A549 (cell line): ENCODE measurements around the gene APOM. TPM values are rescaled to one million over a fixed set of nuclear protein-coding genes. Genes with fewer than 3 reads are reported as not detected.

Source experiments
- ATAC-seq, 2 experiments: fragments of 200-7000 bp in 1 of 2; fragments of >200 bp in 1 of 2; cut with Nextera tagmentation in 1 of 2; cut with Tn5 transposase in 1 of 2; 3 replicates each; pipeline versions ENCODE4 v1.8.0 to v1.9.1; 2018 to 2020; ENCODE audit warnings: mild to moderate bottlenecking in 1 of 2, moderate library complexity in 1 of 2
- CTCF ChIA-PET: fragments of 300-600 bp; sonication (Branson Sonifier 250); formaldehyde crosslinking; extraction: SDS; loops from one replicate; lab custom pipeline; 2021; ENCODE audit warnings: antibody characterized with exemption, inconsistent platforms; lab: Yijun Ruan, JAX
- POLR2A ChIA-PET: fragments of 350-600 bp; formaldehyde crosslinking; extraction: SDS; loops from one replicate; lab custom pipeline; 2021; ENCODE audit warnings: antibody characterized with exemption, inconsistent platforms; lab: Yijun Ruan, JAX
- DNase-seq, 2 experiments: peaks; one replicate each; pipeline versions ENCODE4 v3.0.0 to v3.0.0-alpha.2; 2011 to 2016; ENCODE audit warnings: low read depth in 1 of 2, low spot score in 1 of 2
- FAIRE-seq: peaks from 2 replicates; lab custom pipeline; 2011; peaks lifted over from hg19 to GRCh38; lab: Jason Lieb, UNC
- H3K27ac ChIP-seq, 2 experiments: fragments of >200 bp; sonication (Bioruptor Twin); formaldehyde crosslinking; 3 replicates each; pipeline ENCODE4 v1.5.1; 2016 to 2017
- H3K4me1 ChIP-seq: fragments of >200 bp; sonication (Bioruptor Twin); formaldehyde crosslinking; 3 replicates; pipeline ENCODE4 v1.6.1; 2016
- H3K4me2 ChIP-seq: fragments of >200 bp; sonication (Bioruptor Twin); formaldehyde crosslinking; 3 replicates; pipeline ENCODE4 v1.6.1; 2016
- H3K4me3 ChIP-seq: fragments of >200 bp; sonication (Bioruptor Twin); formaldehyde crosslinking; 3 replicates; pipeline ENCODE4 v1.5.1; 2016
- H3K9me3 ChIP-seq: fragments of >200 bp; sonication (Bioruptor Twin); formaldehyde crosslinking; 3 replicates; pipeline ENCODE4 v1.6.1; 2016
- ATOH8 ChIP-seq: fragments of 250-450 bp; sonication (Bioruptor Pico); IDR thresholded peaks from 2 replicates; pipeline ENCODE4 v1.5.0; 2020; ENCODE audit warnings: low read depth, mild to moderate bottlenecking, moderate library complexity
- BHLHE40 ChIP-seq: IDR thresholded peaks from 2 replicates; pipeline ENCODE4 v1.6.1; 2012; ENCODE audit warnings: low read depth, low read length, inconsistent platforms
- CHD4 ChIP-seq: fragments of 200-600 bp; sonication (generic); IDR thresholded peaks from 2 replicates; pipeline ENCODE4 v1.6.1; 2016; ENCODE audit warnings: antibody characterized with exemption, mild to moderate bottlenecking, borderline replicate concordance
- E2F6 ChIP-seq: IDR thresholded peaks from 2 replicates; pipeline ENCODE4 v1.6.1; 2012; ENCODE audit warnings: low read depth, borderline replicate concordance
- HEYL ChIP-seq: fragments of 250-450 bp; sonication (Bioruptor Pico); IDR thresholded peaks from 2 replicates; pipeline ENCODE4 v1.8.0; 2021; ENCODE audit warnings: mild to moderate bottlenecking, moderate library complexity
- HOXA7 ChIP-seq: fragments of 250-450 bp; sonication (Bioruptor Pico); IDR thresholded peaks from 2 replicates; pipeline ENCODE4 v1.5.0; 2020; ENCODE audit warnings: mild to moderate bottlenecking, moderate library complexity
- HOXB5 ChIP-seq: fragments of 250-450 bp; sonication (Bioruptor Pico); IDR thresholded peaks from 2 replicates; pipeline ENCODE4 v1.5.0; 2020; ENCODE audit warnings: mild to moderate bottlenecking, moderate library complexity
- JUN ChIP-seq, 2 experiments: fragments of >200 bp; sonication (Bioruptor Twin); formaldehyde crosslinking; IDR thresholded peaks; 2 replicates in 1 of 2; 3 replicates in 1 of 2; pipeline ENCODE4 v1.6.1; 2016 to 2017
- JUNB ChIP-seq: fragments of >200 bp; sonication (Bioruptor Twin); formaldehyde crosslinking; IDR thresholded peaks from 2 replicates; pipeline ENCODE4 v1.6.1; 2016
- MAFK ChIP-seq: fragments of 450-650 bp; IDR thresholded peaks from 2 replicates; pipeline ENCODE4 v1.6.1; 2014; ENCODE audit not compliant: partially characterized antibody
- MAZ ChIP-seq: fragments of 150-350 bp; IDR thresholded peaks from 2 replicates; pipeline ENCODE4 v1.6.1; 2014; ENCODE audit warnings: antibody characterized with exemption, low read depth, low read length, borderline replicate concordance
- NPAS2 ChIP-seq: fragments of 250-450 bp; sonication (Bioruptor Pico); IDR thresholded peaks from 2 replicates; pipeline ENCODE4 v1.8.0; 2022; ENCODE audit warnings: mild to moderate bottlenecking, moderate library complexity, borderline replicate concordance
- PBX3 ChIP-seq: IDR thresholded peaks from 2 replicates; pipeline ENCODE4 v1.6.1; 2012
- RARB ChIP-seq: fragments of 250-450 bp; sonication (Bioruptor Pico); IDR thresholded peaks from 2 replicates; pipeline ENCODE4 v1.8.0; 2021; ENCODE audit warnings: mild to moderate bottlenecking, moderate library complexity
- RCOR1 ChIP-seq: fragments of 150-350 bp; IDR thresholded peaks from 2 replicates; pipeline ENCODE4 v1.6.1; 2014; ENCODE audit warnings: antibody characterized with exemption, low read length, low read depth
- ZC3H11A ChIP-seq: fragments of 450-650 bp; IDR thresholded peaks from 2 replicates; pipeline ENCODE4 v1.6.1; 2014; ENCODE audit warnings: antibody characterized with exemption, mild to moderate bottlenecking
- WGBS: methylation state at CpG from one replicate; pipeline ENCODE4 v1.1.6; 2017; ENCODE audit errors: missing lambda C conversion rate; 5-methylcytosine and 5-hydroxymethylcytosine counted together
- polyA plus RNA-seq, 4 experiments: library from polyadenylated mRNA; depleted of rRNA in 3 of 4; stranded (reverse); fragments of >200 nt; fragmentation: RNase III in 1 of 4; extraction: RNeasy Plus Mini Kit Qiagen cat#74134 plus additional on column Dnase treatment in 1 of 4; gene quantifications; 2 replicates in 3 of 4; 3 replicates in 1 of 4; pipeline ENCODE4 v1.2.3, GENCODE V29; 2011 to 2017
- TF ChIP-seq, protein P1 (sequence below): fragments of 250-450 bp; sonication (Bioruptor Pico); IDR thresholded peaks from 2 replicates; pipeline ENCODE4 v1.5.0; 2021; ENCODE audit warnings: mild to moderate bottlenecking, moderate library complexity, borderline replicate concordance
- TF ChIP-seq, protein P2 (sequence below): fragments of >200 bp; sonication (Bioruptor Twin); formaldehyde crosslinking; IDR thresholded peaks from 3 replicates; pipeline ENCODE4 v1.5.1; 2016

APOM gene
- polyA plus RNA-seq, 2 of the 4 experiments (the other 2 are of a cell fraction), result 1.5 to 2.6 TPM

DNA sequence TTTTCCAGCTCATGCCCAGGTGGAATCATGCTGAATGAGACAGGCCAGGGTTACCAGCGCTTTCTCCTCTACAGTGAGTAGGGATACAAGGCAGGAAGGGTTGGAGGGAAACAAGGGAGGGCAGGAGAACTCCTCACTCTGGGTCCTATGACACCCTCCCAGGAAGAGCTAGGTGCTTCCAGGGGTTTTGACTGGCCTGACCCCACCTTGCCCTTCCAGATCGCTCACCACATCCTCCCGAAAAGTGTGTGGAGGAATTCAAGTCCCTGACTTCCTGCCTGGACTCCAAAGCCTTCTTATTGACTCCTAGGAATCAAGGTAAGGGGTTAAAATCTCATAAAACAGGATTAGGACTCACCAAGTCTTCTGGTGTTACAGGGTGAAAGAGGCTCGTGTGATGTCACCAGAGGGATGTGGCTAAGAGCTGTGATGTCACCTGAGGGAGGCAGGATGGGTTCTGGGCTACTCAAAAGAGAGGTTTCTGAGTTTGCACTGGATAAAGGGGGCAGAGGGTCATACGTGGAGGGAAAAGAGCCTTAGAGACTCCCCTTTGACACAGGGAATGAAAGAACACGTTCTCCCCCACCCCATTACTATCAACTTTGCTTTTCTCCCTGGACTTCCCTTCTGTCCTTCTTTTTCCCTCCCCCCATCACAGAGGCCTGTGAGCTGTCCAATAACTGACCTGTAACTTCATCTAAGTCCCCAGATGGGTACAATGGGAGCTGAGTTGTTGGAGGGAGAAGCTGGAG is 1.9 kb downstream of the APOM start:
- no peak overlapping the region for H3K4me3 ChIP-seq

GRCh38 chr6:31658158-31658688 is 2.5 kb downstream of the APOM start:
- WGBS, result 69% methylated on average over 4 of the region's 4 CpGs
- CTCF ChIA-PET, result interaction anchor here (1.5 kb wide), 1 partner anchor 60 kb away, joined by 3 read pairs; no protein-coding TSS in a partner anchor
- ATAC-seq (no peak), FAIRE-seq (no peak), DNase-seq (no peak)
- no peaks in the 10 kb centered on the region for H3K9me3 ChIP-seq
- H3K4me1 ChIP-seq, result peaks cover 26% of the 10 kb centered on the region
- H3K4me3 ChIP-seq, result no peak overlapping the region
- POLR2A ChIA-PET, result interaction anchor here (0.7 kb wide), 1 partner anchor 45 kb away, joined by 3 read pairs; the partner anchor contains the start of gene ABHD16A
- peak overlapping the region; percentile 99; the same call in 2 of the 3 replicates for H3K4me2 ChIP-seq
- H3K27ac ChIP-seq, result no peak overlapping the region
- TF ChIP-seq NPAS2 (CRISPR knock-in tag), result no peak
- TF ChIP-seq ATOH8 (CRISPR knock-in tag), result no peak
- no peak for TF ChIP-seq JUNB
- peak; percentile 44 for TF ChIP-seq MAFK
- no peak for TF ChIP-seq E2F6
- TF ChIP-seq, protein P1, sequence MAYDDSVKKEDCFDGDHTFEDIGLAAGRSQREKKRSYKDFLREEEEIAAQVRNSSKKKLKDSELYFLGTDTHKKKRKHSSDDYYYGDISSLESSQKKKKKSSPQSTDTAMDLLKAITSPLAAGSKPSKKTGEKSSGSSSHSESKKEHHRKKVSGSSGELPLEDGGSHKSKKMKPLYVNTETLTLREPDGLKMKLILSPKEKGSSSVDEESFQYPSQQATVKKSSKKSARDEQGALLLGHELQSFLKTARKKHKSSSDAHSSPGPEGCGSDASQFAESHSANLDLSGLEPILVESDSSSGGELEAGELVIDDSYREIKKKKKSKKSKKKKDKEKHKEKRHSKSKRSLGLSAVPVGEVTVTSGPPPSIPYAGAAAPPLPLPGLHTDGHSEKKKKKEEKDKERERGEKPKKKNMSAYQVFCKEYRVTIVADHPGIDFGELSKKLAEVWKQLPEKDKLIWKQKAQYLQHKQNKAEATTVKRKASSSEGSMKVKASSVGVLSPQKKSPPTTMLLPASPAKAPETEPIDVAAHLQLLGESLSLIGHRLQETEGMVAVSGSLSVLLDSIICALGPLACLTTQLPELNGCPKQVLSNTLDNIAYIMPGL (CRISPR knock-in tag), result no peak
- TF ChIP-seq HOXB5 (CRISPR knock-in tag), result no peak
- TF ChIP-seq, protein P2, sequence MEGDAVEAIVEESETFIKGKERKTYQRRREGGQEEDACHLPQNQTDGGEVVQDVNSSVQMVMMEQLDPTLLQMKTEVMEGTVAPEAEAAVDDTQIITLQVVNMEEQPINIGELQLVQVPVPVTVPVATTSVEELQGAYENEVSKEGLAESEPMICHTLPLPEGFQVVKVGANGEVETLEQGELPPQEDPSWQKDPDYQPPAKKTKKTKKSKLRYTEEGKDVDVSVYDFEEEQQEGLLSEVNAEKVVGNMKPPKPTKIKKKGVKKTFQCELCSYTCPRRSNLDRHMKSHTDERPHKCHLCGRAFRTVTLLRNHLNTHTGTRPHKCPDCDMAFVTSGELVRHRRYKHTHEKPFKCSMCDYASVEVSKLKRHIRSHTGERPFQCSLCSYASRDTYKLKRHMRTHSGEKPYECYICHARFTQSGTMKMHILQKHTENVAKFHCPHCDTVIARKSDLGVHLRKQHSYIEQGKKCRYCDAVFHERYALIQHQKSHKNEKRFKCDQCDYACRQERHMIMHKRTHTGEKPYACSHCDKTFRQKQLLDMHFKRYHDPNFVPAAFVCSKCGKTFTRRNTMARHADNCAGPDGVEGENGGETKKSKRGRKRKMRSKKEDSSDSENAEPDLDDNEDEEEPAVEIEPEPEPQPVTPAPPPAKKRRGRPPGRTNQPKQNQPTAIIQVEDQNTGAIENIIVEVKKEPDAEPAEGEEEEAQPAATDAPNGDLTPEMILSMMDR, result no peak
- TF ChIP-seq CHD4, result no peak

More for the DNA sequence above, 1.9 kb downstream of the APOM start:
- no peak overlapping the region for H3K4me2 ChIP-seq
- no peak for TF ChIP-seq RCOR1
- no peak for TF ChIP-seq PBX3
- no peak for TF ChIP-seq JUNB
- no peak for TF ChIP-seq HOXA7 (CRISPR knock-in tag)
- TF ChIP-seq, protein P1 (CRISPR knock-in tag), result no peak
- no peak for TF ChIP-seq RARB
- no peak for TF ChIP-seq BHLHE40
- no peak for TF ChIP-seq JUN (IDR thresholded peaks at IDR 0.05)
- no peak for TF ChIP-seq MAZ
- TF ChIP-seq HEYL (CRISPR knock-in tag), result no peak
- no peak for TF ChIP-seq ZC3H11A
- TF ChIP-seq, all 56 proteins: peak for 0
- peaks cover 26% of the 10 kb centered on the region for H3K4me1 ChIP-seq
- no peak overlapping the region for H3K27ac ChIP-seq
- ChIA-PET POLR2A (no interaction called here), CTCF (interaction anchor here (1.0 to 1.5 kb wide), 2 partner anchors 13 to 59 kb away, joined by 3 read pairs; no protein-coding TSS in a partner anchor)
- FAIRE-seq (no peak), DNase-seq (no peak), ATAC-seq (no peak)
- WGBS, result 68% methylated on average over 6 of the region's 6 CpGs
- no peaks in the 10 kb centered on the region for H3K9me3 ChIP-seq
